ENCODE results near the gene UCK1. TPM values are rescaled to one million over a fixed set of nuclear protein-coding genes. Genes with fewer than 3 reads are reported as not detected.
A peak's percentile ranks its signal among the peaks of the same experiment; 100 is the strongest.

Gene UCK1
- total RNA-seq: 22.4 and 24.9 TPM in 2 replicates

GRCh38 chr9:131530920-131531832, at the start of gene UCK1:
TSS of gene UCK1 (minus strand) at chr9:131531263. CDS start at chr9:131531174, 89 bp downstream.
- DNase-seq (ENCODE audit: low spot score): peak; percentile 72
- no peaks in the 10 kb centered on the region for H3K27me3 Mint-ChIP-seq (ENCODE audit: low read depth)
- intact Hi-C loops (cut with micrococcal nuclease): loop anchor here (2.0 kb wide), 1 partner anchor 28 kb away; the partner anchor contains the start of gene POMT1
- H3K4me1 Mint-ChIP-seq (ENCODE audit: low read depth): peaks cover 13% of the 10 kb centered on the region
- H3K9me3 Mint-ChIP-seq: no peaks in the 10 kb centered on the region
- peak within 1 kb of the TSS; percentile 79 for H3K4me3 Mint-ChIP-seq (ENCODE audit: low read depth)
- peak within 1 kb of the TSS; percentile 42 for H3K27ac Mint-ChIP-seq
- H3K36me3 Mint-ChIP-seq (ENCODE audit: low read depth): peaks cover 25% of the 10 kb centered on the region

GRCh38 chr9:131580358-131580757, 49.3 kb upstream of the UCK1 start:
- H3K27ac Mint-ChIP-seq: peak overlapping the region; percentile 5
- intact Hi-C loops (cut with micrococcal nuclease): no loop called here
- DNase-seq (ENCODE audit: low spot score): no peak
- H3K4me1 Mint-ChIP-seq (ENCODE audit: low read depth): peaks cover 21% of the 10 kb centered on the region
- no peaks in the 10 kb centered on the region for H3K27me3 Mint-ChIP-seq (ENCODE audit: low read depth)
- H3K36me3 Mint-ChIP-seq (ENCODE audit: low read depth): peaks cover 71% of the 10 kb centered on the region
- no peaks in the 10 kb centered on the region for H3K9me3 Mint-ChIP-seq
- no peak overlapping the region for H3K4me3 Mint-ChIP-seq (ENCODE audit: low read depth)

- Mint-ChIP-seq H3K27ac (peak overlapping the region; percentile 86), H3K4me3 (ENCODE audit: low read depth) (no peak overlapping the region), H3K4me1 (ENCODE audit: low read depth) (peaks cover 17% of the 10 kb centered on the region), H3K9me3 (no peaks in the 10 kb centered on the region), H3K27me3 (ENCODE audit: low read depth) (no peaks in the 10 kb centered on the region), H3K36me3 (ENCODE audit: low read depth) (peaks cover 69% of the 10 kb centered on the region)
- intact Hi-C loops (cut with micrococcal nuclease): loop anchor here (5.0 kb wide), 1 partner anchor 77 kb away; the partner anchor contains the start of gene POMT1
- no peak for DNase-seq (ENCODE audit: low spot score)
Observed at GRCh38 chr9:131579789-131580211, 48.7 kb upstream of the UCK1 start.

- peaks cover 14% of the 10 kb centered on the region for H3K4me1 Mint-ChIP-seq (ENCODE audit: low read depth)
- intact Hi-C loops (cut with micrococcal nuclease): loop anchor here (5.0 kb wide), 1 partner anchor 77 kb away; the partner anchor contains the start of gene POMT1
- H3K9me3 Mint-ChIP-seq: no peaks in the 10 kb centered on the region
- no peaks in the 10 kb centered on the region for H3K27me3 Mint-ChIP-seq (ENCODE audit: low read depth)
- peak overlapping the region; percentile 26 for H3K4me3 Mint-ChIP-seq (ENCODE audit: low read depth)
- H3K36me3 Mint-ChIP-seq (ENCODE audit: low read depth): peaks cover 67% of the 10 kb centered on the region
- DNase-seq (ENCODE audit: low spot score): peak; percentile 28
- H3K27ac Mint-ChIP-seq: peak overlapping the region; percentile 86
Observed at GRCh38 chr9:131578731-131579504, 47.9 kb upstream of the UCK1 start.

- Mint-ChIP-seq H3K27me3 (ENCODE audit: low read depth) (no peaks in the 10 kb centered on the region), H3K27ac (peak overlapping the region; percentile 86), H3K4me3 (ENCODE audit: low read depth) (no peak overlapping the region), H3K4me1 (ENCODE audit: low read depth) (peaks cover 14% of the 10 kb centered on the region), H3K9me3 (no peaks in the 10 kb centered on the region), H3K36me3 (ENCODE audit: low read depth) (peaks cover 63% of the 10 kb centered on the region)
- intact Hi-C loops (cut with micrococcal nuclease): loop anchor here (5.0 kb wide), 1 partner anchor 76 kb away; the partner anchor contains the start of gene POMT1
- no peak for DNase-seq (ENCODE audit: low spot score)
Observed at GRCh38 chr9:131578021-131578420, 47.0 kb upstream of the UCK1 start.

- intact Hi-C loops (cut with micrococcal nuclease): loop anchor here (5.0 kb wide), 1 partner anchor 75 kb away; the partner anchor contains the start of gene POMT1
Observed at GRCh38 chr9:131577005-131578000, 46.2 kb upstream of the UCK1 start.

GRCh38 chr9:131575946-131576853, 45.1 kb upstream of the UCK1 start:
- no peaks in the 10 kb centered on the region for H3K9me3 Mint-ChIP-seq
- H3K4me3 Mint-ChIP-seq (ENCODE audit: low read depth): no peak overlapping the region
- no peak for DNase-seq (ENCODE audit: low spot score)
- intact Hi-C loops (cut with micrococcal nuclease): loop anchor here (5.0 kb wide), 1 partner anchor 74 kb away; the partner anchor contains the start of gene POMT1
- peaks cover 14% of the 10 kb centered on the region for H3K4me1 Mint-ChIP-seq (ENCODE audit: low read depth)
- H3K36me3 Mint-ChIP-seq (ENCODE audit: low read depth): peaks cover 62% of the 10 kb centered on the region
- H3K27me3 Mint-ChIP-seq (ENCODE audit: low read depth): no peaks in the 10 kb centered on the region
- H3K27ac Mint-ChIP-seq: no peak overlapping the region

More at GRCh38 chr9:131577005-131578000, 46.2 kb upstream of the UCK1 start:
- H3K27ac Mint-ChIP-seq: no peak overlapping the region
- H3K36me3 Mint-ChIP-seq (ENCODE audit: low read depth): peaks cover 67% of the 10 kb centered on the region
- no peak overlapping the region for H3K4me3 Mint-ChIP-seq (ENCODE audit: low read depth)
- H3K4me1 Mint-ChIP-seq (ENCODE audit: low read depth): peaks cover 14% of the 10 kb centered on the region
- H3K9me3 Mint-ChIP-seq: no peaks in the 10 kb centered on the region
- no peaks in the 10 kb centered on the region for H3K27me3 Mint-ChIP-seq (ENCODE audit: low read depth)
- no peak for DNase-seq (ENCODE audit: low spot score)

GRCh38 chr9:131574730-131575640, 43.9 kb upstream of the UCK1 start:
- H3K27me3 Mint-ChIP-seq (ENCODE audit: low read depth): no peaks in the 10 kb centered on the region
- H3K4me3 Mint-ChIP-seq (ENCODE audit: low read depth): no peak overlapping the region
- intact Hi-C loops (cut with micrococcal nuclease): loop anchor here (5.0 kb wide), 1 partner anchor 73 kb away; the partner anchor contains the start of gene POMT1
- DNase-seq (ENCODE audit: low spot score): no peak
- H3K4me1 Mint-ChIP-seq (ENCODE audit: low read depth): peaks cover 14% of the 10 kb centered on the region
- peaks cover 58% of the 10 kb centered on the region for H3K36me3 Mint-ChIP-seq (ENCODE audit: low read depth)
- no peak overlapping the region for H3K27ac Mint-ChIP-seq
- H3K9me3 Mint-ChIP-seq: no peaks in the 10 kb centered on the region

- peaks cover 35% of the 10 kb centered on the region for H3K36me3 Mint-ChIP-seq (ENCODE audit: low read depth)
Observed at GRCh38 chr9:131567910-131568309, 36.8 kb upstream of the UCK1 start.

GRCh38 chr9:131566158-131566557, 35.1 kb upstream of the UCK1 start:
- Mint-ChIP-seq H3K4me1 (ENCODE audit: low read depth) (no peaks in the 10 kb centered on the region), H3K4me3 (ENCODE audit: low read depth) (no peak overlapping the region), H3K36me3 (ENCODE audit: low read depth) (peaks cover 28% of the 10 kb centered on the region), H3K27ac (no peak overlapping the region), H3K27me3 (ENCODE audit: low read depth) (no peaks in the 10 kb centered on the region), H3K9me3 (no peaks in the 10 kb centered on the region)
- DNase-seq (ENCODE audit: low spot score): no peak
- intact Hi-C loops (cut with micrococcal nuclease): no loop called here

More at GRCh38 chr9:131567910-131568309, 36.8 kb upstream of the UCK1 start:
- no peaks in the 10 kb centered on the region for H3K4me1 Mint-ChIP-seq (ENCODE audit: low read depth)
- no peak overlapping the region for H3K4me3 Mint-ChIP-seq (ENCODE audit: low read depth)
- H3K9me3 Mint-ChIP-seq: no peaks in the 10 kb centered on the region
- intact Hi-C loops (cut with micrococcal nuclease): no loop called here
- DNase-seq (ENCODE audit: low spot score): no peak
- no peak overlapping the region for H3K27ac Mint-ChIP-seq
- H3K27me3 Mint-ChIP-seq (ENCODE audit: low read depth): no peaks in the 10 kb centered on the region
